ENCODE results near the gene RAN. TPM values are rescaled to one million over a fixed set of nuclear protein-coding genes. Genes with fewer than 3 reads are reported as not detected.
"Not testable (repeated sequence)": the region's sequence is repeated elsewhere in the genome, so short reads cannot be mapped to it uniquely, and the experiment has no call there.

The RAN gene
- polyA plus RNA-seq, 2 donors, result 118 to 638 TPM

DNA sequence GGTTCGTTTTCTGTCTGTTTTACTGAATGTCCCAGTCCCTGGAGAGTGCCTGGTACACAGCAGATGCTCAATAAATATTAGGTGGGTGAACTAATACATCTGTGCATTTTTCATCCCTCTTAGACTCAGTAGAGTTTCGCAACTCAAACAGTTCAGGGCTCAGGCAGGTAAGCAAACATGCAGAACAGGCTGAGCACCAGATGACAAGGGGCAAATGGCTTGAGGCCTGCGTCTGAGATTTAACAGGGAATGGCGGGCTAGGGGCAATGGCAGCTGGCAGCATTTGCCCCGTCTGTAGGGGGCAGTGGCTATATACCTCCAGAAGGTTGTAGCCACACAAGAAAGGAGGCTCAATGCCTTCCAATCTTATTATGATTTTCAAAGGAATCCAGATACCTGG is 8.6 kb upstream of the RAN start:
- 76 to 79% methylated on average over 5 of the region's 5 CpGs for WGBS, 2 donors
- Histone ChIP-seq H3K4me1 (ENCODE audit: control insufficient read depth in 2 of 2, insufficient read depth in 2 of 2, low read length in 1 of 2) (no peaks in the 10 kb centered on the region), H3K36me3 (ENCODE audit: control insufficient read depth in 2 of 2, insufficient read depth in 2 of 2, low read length in 1 of 2) (no peaks in the 10 kb centered on the region), H3K9me3 (ENCODE audit: control insufficient read depth in 2 of 2, insufficient read depth in 1 of 2, low read depth in 1 of 2, low read length in 1 of 2) (no peaks in the 10 kb centered on the region), H3K27me3 (ENCODE audit: control insufficient read depth in 1 of 2, insufficient read depth in 2 of 2, low read length in 2 of 2) (no peaks in the 10 kb centered on the region), H3K4me3 (ENCODE audit: low read depth in 1 of 2, low read length in 2 of 2) (no peak overlapping the region), H3K27ac (ENCODE audit: low read depth in 2 of 2, low read length in 1 of 2) (no peak overlapping the region)

GRCh38 chr12:130868412-130868811 is 3.5 kb upstream of the RAN start:
- Histone ChIP-seq H3K27me3 (ENCODE audit: control insufficient read depth in 1 of 2, insufficient read depth in 2 of 2, low read length in 2 of 2) (no peaks in the 10 kb centered on the region), H3K4me1 (ENCODE audit: control insufficient read depth in 2 of 2, insufficient read depth in 2 of 2, low read length in 1 of 2) (no peaks in the 10 kb centered on the region), H3K9me3 (ENCODE audit: control insufficient read depth in 2 of 2, insufficient read depth in 1 of 2, low read depth in 1 of 2, low read length in 1 of 2) (no peaks in the 10 kb centered on the region), H3K27ac (ENCODE audit: low read depth in 2 of 2, low read length in 1 of 2) (no peak overlapping the region), H3K36me3 (ENCODE audit: control insufficient read depth in 2 of 2, insufficient read depth in 2 of 2, low read length in 1 of 2) (no peaks in the 10 kb centered on the region), H3K4me3 (ENCODE audit: low read depth in 1 of 2, low read length in 2 of 2) (no peak overlapping the region)
- 44 to 66% methylated on average over 4 of the region's 4 CpGs for WGBS, 2 donors

GRCh38 chr12:130870442-130871285 is 1.2 kb upstream of the RAN start:
- H3K27me3 ChIP-seq (ENCODE audit: control insufficient read depth in 1 of 2, insufficient read depth in 2 of 2, low read length in 2 of 2), result no peaks in the 10 kb centered on the region
- WGBS, 2 donors, result 45 to 46% methylated on average over 31 of the region's 31 CpGs
- no peaks in the 10 kb centered on the region for H3K9me3 ChIP-seq (ENCODE audit: control insufficient read depth in 2 of 2, insufficient read depth in 1 of 2, low read depth in 1 of 2, low read length in 1 of 2)
- H3K4me1 ChIP-seq (ENCODE audit: control insufficient read depth in 2 of 2, insufficient read depth in 2 of 2, low read length in 1 of 2), result no peaks in the 10 kb centered on the region
- peak overlapping the region; percentile 74 to 91 for H3K27ac ChIP-seq (ENCODE audit: low read depth in 2 of 2, low read length in 1 of 2)
- H3K4me3 ChIP-seq (ENCODE audit: low read depth in 1 of 2, low read length in 2 of 2), result no peak overlapping the region
- peaks cover 0 to 13% of the 10 kb centered on the region in 2 donors for H3K36me3 ChIP-seq (ENCODE audit: control insufficient read depth in 2 of 2, insufficient read depth in 2 of 2, low read length in 1 of 2)

DNA sequence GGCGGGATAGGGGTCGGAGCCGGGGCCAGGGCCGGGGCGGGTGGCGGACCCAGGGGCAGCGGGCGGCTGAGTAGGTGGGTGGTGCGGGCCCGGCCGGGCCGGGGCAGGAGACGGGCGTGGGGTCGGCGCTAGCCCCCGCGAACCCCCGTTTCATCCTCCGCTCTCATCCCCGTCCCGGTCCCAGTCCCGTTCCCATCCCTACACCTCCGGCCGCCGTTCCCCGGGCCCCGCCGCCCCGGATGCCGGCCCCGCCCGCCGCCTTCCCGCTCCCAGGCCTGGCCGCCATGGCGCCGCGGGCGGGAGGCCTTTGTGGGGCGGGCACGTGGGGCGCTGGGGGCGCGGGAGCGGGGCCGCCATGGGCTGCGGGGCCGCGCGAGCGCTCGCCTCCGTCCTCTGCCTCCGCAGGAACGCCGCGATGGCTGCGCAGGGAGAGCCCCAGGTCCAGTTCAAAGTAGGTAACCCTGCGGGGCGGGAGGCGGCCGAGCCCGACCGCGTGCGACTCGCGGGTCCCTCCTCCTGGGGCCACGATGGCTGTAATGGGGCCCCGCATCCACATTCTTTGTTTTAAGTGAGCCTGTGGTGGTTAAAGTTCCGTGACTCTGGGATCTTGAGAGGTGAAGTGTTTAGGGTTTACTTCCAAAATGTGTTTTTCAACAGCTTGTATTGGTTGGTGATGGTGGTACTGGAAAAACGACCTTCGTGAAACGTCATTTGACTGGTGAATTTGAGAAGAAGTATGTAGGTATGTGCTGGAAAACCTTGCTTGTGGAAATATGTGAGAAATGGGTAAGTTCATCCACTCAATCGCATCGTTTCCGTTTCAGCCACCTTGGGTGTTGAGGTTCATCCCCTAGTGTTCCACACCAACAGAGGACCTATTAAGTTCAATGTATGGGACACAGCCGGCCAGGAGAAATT is 572 bp downstream of the RAN start:
- Histone ChIP-seq H3K9me3 (ENCODE audit: control insufficient read depth in 2 of 2, insufficient read depth in 1 of 2, low read depth in 1 of 2, low read length in 1 of 2) (no peaks in the 10 kb centered on the region), H3K4me1 (ENCODE audit: control insufficient read depth in 2 of 2, insufficient read depth in 2 of 2, low read length in 1 of 2) (no peaks in the 10 kb centered on the region), H3K4me3 (ENCODE audit: low read depth in 1 of 2, low read length in 2 of 2) (peak overlapping the region; percentile 72 to 78), H3K27ac (ENCODE audit: low read depth in 2 of 2, low read length in 1 of 2) (peak overlapping the region; percentile 93 to 97), H3K36me3 (ENCODE audit: control insufficient read depth in 2 of 2, insufficient read depth in 2 of 2, low read length in 1 of 2) (peaks cover 0 to 16% of the 10 kb centered on the region in 2 donors), H3K27me3 (ENCODE audit: control insufficient read depth in 1 of 2, insufficient read depth in 2 of 2, low read length in 2 of 2) (no peaks in the 10 kb centered on the region)
- 1% methylated on average over 41 to 79 of the region's 79 CpGs for WGBS, 2 donors

- Histone ChIP-seq H3K4me3 (ENCODE audit: low read depth in 1 of 2, low read length in 2 of 2) (peak overlapping the region; percentile 72 to 78), H3K27ac (ENCODE audit: low read depth in 2 of 2, low read length in 1 of 2) (no peak overlapping the region), H3K9me3 (ENCODE audit: control insufficient read depth in 2 of 2, insufficient read depth in 1 of 2, low read depth in 1 of 2, low read length in 1 of 2) (no peaks in the 10 kb centered on the region), H3K36me3 (ENCODE audit: control insufficient read depth in 2 of 2, insufficient read depth in 2 of 2, low read length in 1 of 2) (peaks cover 0 to 16% of the 10 kb centered on the region in 2 donors), H3K4me1 (ENCODE audit: control insufficient read depth in 2 of 2, insufficient read depth in 2 of 2, low read length in 1 of 2) (no peaks in the 10 kb centered on the region), H3K27me3 (ENCODE audit: control insufficient read depth in 1 of 2, insufficient read depth in 2 of 2, low read length in 2 of 2) (no peaks in the 10 kb centered on the region)
- 27 to 35% methylated on average over 4 of the region's 4 CpGs for WGBS, 2 donors
Observed at GRCh38 chr12:130873106-130873795, 1.4 kb downstream of the RAN start.

DNA sequence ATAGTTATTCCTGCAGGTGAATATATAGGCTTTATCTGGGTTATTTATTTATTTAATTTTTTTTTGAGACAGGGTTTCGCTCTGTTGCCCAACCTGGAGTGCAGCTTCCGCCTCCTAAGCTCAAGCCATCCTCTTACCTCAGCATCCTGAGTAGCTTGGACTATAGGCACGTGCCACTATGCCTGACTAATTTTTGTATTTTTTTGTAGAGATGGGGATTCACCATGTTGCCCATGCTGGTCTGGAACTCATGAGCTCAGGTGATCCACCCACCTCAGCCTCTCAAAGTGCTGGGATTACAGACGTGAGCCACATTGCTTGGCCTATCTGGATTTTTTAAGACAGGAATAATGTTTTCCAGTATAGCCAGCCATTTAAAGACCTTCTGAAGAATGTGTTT is 2.0 kb downstream of the RAN start:
- Histone ChIP-seq H3K36me3 (ENCODE audit: control insufficient read depth in 2 of 2, insufficient read depth in 2 of 2, low read length in 1 of 2) (peaks cover 0 to 16% of the 10 kb centered on the region in 2 donors), H3K9me3 (ENCODE audit: control insufficient read depth in 2 of 2, insufficient read depth in 1 of 2, low read depth in 1 of 2, low read length in 1 of 2) (no peaks in the 10 kb centered on the region), H3K4me3 (ENCODE audit: low read depth in 1 of 2, low read length in 2 of 2) (no peak overlapping the region), H3K27ac (ENCODE audit: low read depth in 2 of 2, low read length in 1 of 2) (no peak overlapping the region), H3K27me3 (ENCODE audit: control insufficient read depth in 1 of 2, insufficient read depth in 2 of 2, low read length in 2 of 2) (no peaks in the 10 kb centered on the region), H3K4me1 (ENCODE audit: control insufficient read depth in 2 of 2, insufficient read depth in 2 of 2, low read length in 1 of 2) (no peaks in the 10 kb centered on the region)
- 69 to 78% methylated on average over 4 of the region's 4 CpGs for WGBS, 2 donors

GRCh38 chr12:130874696-130875095 is 2.8 kb downstream of the RAN start:
- no peak overlapping the region for H3K4me3 ChIP-seq (ENCODE audit: low read depth in 1 of 2, low read length in 2 of 2)
- no peaks in the 10 kb centered on the region for H3K27me3 ChIP-seq (ENCODE audit: control insufficient read depth in 1 of 2, insufficient read depth in 2 of 2, low read length in 2 of 2)
- H3K4me1 ChIP-seq (ENCODE audit: control insufficient read depth in 2 of 2, insufficient read depth in 2 of 2, low read length in 1 of 2), result peaks cover 0 to 1% of the 10 kb centered on the region in 2 donors
- peaks cover 0 to 16% of the 10 kb centered on the region in 2 donors for H3K36me3 ChIP-seq (ENCODE audit: control insufficient read depth in 2 of 2, insufficient read depth in 2 of 2, low read length in 1 of 2)
- WGBS, 2 donors, result 91 to 95% methylated on average over 10 of the region's 10 CpGs
- no peak overlapping the region for H3K27ac ChIP-seq (ENCODE audit: low read depth in 2 of 2, low read length in 1 of 2)
- no peaks in the 10 kb centered on the region for H3K9me3 ChIP-seq (ENCODE audit: control insufficient read depth in 2 of 2, insufficient read depth in 1 of 2, low read depth in 1 of 2, low read length in 1 of 2)

GRCh38 chr12:130875193-130875592 is 3.3 kb downstream of the RAN start:
- H3K36me3 ChIP-seq (ENCODE audit: control insufficient read depth in 2 of 2, insufficient read depth in 2 of 2, low read length in 1 of 2), result peaks cover 0 to 16% of the 10 kb centered on the region in 2 donors
- H3K27me3 ChIP-seq (ENCODE audit: control insufficient read depth in 1 of 2, insufficient read depth in 2 of 2, low read length in 2 of 2), result no peaks in the 10 kb centered on the region

DNA sequence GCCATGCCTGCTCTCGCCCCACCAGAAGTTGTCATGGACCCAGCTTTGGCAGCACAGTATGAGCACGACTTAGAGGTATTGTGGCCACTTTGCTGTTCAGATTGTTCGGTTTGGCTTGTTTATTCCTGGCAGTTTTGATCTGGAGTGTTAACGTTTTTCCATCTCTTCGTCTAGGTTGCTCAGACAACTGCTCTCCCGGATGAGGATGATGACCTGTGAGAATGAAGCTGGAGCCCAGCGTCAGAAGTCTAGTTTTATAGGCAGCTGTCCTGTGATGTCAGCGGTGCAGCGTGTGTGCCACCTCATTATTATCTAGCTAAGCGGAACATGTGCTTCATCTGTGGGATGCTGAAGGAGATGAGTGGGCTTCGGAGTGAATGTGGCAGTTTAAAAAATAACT is 3.8 kb downstream of the RAN start:
- peaks cover 0 to 16% of the 10 kb centered on the region in 2 donors for H3K36me3 ChIP-seq (ENCODE audit: control insufficient read depth in 2 of 2, insufficient read depth in 2 of 2, low read length in 1 of 2)
- not testable (repeated sequence) for H3K4me3 ChIP-seq (ENCODE audit: low read depth in 1 of 2, low read length in 2 of 2); H3K27me3 ChIP-seq (ENCODE audit: control insufficient read depth in 1 of 2, insufficient read depth in 2 of 2, low read length in 2 of 2); H3K27ac ChIP-seq (ENCODE audit: low read depth in 2 of 2, low read length in 1 of 2); H3K9me3 ChIP-seq (ENCODE audit: control insufficient read depth in 2 of 2, insufficient read depth in 1 of 2, low read depth in 1 of 2, low read length in 1 of 2); H3K4me1 ChIP-seq (ENCODE audit: control insufficient read depth in 2 of 2, insufficient read depth in 2 of 2, low read length in 1 of 2)
- WGBS, 2 donors, result 78 to 83% methylated on average over 11 of the region's 11 CpGs

More at GRCh38 chr12:130875193-130875592, 3.3 kb downstream of the RAN start:
- 80 to 86% methylated on average over 5 of the region's 5 CpGs for WGBS, 2 donors
- Histone ChIP-seq H3K27ac (ENCODE audit: low read depth in 2 of 2, low read length in 1 of 2) (no peak overlapping the region), H3K9me3 (ENCODE audit: control insufficient read depth in 2 of 2, insufficient read depth in 1 of 2, low read depth in 1 of 2, low read length in 1 of 2) (no peaks in the 10 kb centered on the region), H3K4me1 (ENCODE audit: control insufficient read depth in 2 of 2, insufficient read depth in 2 of 2, low read length in 1 of 2) (peaks cover 0 to 3% of the 10 kb centered on the region in 2 donors), H3K4me3 (ENCODE audit: low read depth in 1 of 2, low read length in 2 of 2) (no peak overlapping the region)
